ENCODE data around the gene DTX1.

- TF ChIP-seq ARHGAP35 (CRISPR knock-in tag; IDR thresholded peaks at IDR 0.05; ENCODE audit: borderline replicate concordance) (no peak), IRF1 (CRISPR knock-in tag; IDR thresholded peaks at IDR 0.05; ENCODE audit: low read depth) (no peak), GTF2F1 (IDR thresholded peaks at IDR 0.05; ENCODE audit: low read length) (no peak), MIER2 (CRISPR knock-in tag; IDR thresholded peaks at IDR 0.05) (no peak), JUNB (CRISPR knock-in tag; IDR thresholded peaks at IDR 0.05; ENCODE audit: borderline replicate concordance) (no peak), CTCF (CRISPR knock-in tag; IDR thresholded peaks at IDR 0.05) (no peak), ATAD3A (CRISPR knock-in tag; IDR thresholded peaks at IDR 0.05) (no peak)
Measured at GRCh38 chr12:113104953-113105510, 48.5 kb downstream of the DTX1 start.

Measured in HepG2 (cell line).